Measurements from ENCODE around the gene MORF4L1. TPM values are rescaled to one million over a fixed set of nuclear protein-coding genes. Genes with fewer than 3 reads are reported as not detected.
A peak's percentile ranks its signal among the peaks of the same experiment; 100 is the strongest.

MORF4L1 gene
- total and polyA plus RNA-seq, 3 donors from 2014 or later = 413 to 1,132 (median 414) TPM

- H3K9me3 ChIP-seq = no peaks in the 10 kb centered on the region
- H3K27me3 ChIP-seq = no peaks in the 10 kb centered on the region
- TF ChIP-seq CTCF (IDR thresholded peaks at IDR 0.05) (no peak), POLR2A (IDR thresholded peaks at IDR 0.05) (no peak)
- no peak for DNase-seq
- intact Hi-C loops (cut with DNase I; ENCODE audit: low total_unique reads) = no loop called here
- no peaks in the 10 kb centered on the region for H3K4me1 ChIP-seq
- H3K36me3 ChIP-seq (ENCODE audit: low read depth, missing control alignments) = no peaks in the 10 kb centered on the region
- H3K4me3 ChIP-seq = peak overlapping the region in 1 of 2 donors; percentile 14
- WGBS, 2 donors = 53 to 72% methylated on average over 26 to 73 of the region's 73 CpGs
- H3K27ac ChIP-seq = no peak overlapping the region
Measured at GRCh38 chr15:78831229-78832207, 41.2 kb upstream of the MORF4L1 start.

DNA sequence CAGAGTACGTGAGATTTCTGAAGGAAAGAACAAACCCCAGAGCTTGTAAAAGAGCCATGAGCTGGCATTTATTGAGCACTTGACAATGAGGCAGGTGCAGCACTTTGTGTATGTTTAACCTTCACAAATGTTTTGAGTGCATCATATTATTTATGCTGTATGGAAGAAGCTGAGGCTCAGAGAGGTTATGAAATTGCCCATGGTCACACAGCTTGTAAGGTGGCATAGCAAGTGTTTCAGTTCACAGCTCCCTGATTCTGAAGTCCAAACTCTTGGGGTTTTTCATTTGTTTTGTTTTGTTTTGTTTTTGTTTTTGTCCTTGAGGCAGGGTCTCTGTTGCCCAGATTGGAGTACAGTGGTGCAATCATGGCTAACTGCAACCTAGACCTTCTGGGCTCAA is 36.4 kb upstream of the MORF4L1 start:
- no peaks in the 10 kb centered on the region for H3K9me3 ChIP-seq
- intact Hi-C loops (cut with DNase I; ENCODE audit: low total_unique reads) = no loop called here
- no peak for DNase-seq
- H3K4me3 ChIP-seq = no peak overlapping the region
- TF ChIP-seq CTCF (IDR thresholded peaks at IDR 0.05) (no peak), POLR2A (IDR thresholded peaks at IDR 0.05) (no peak)
- no peaks in the 10 kb centered on the region for H3K27me3 ChIP-seq
- WGBS, 2 donors = 65 to 89% methylated on average over 1 of the region's 1 CpG
- no peak overlapping the region for H3K27ac ChIP-seq
- H3K36me3 ChIP-seq (ENCODE audit: low read depth, missing control alignments) = no peaks in the 10 kb centered on the region
- no peaks in the 10 kb centered on the region for H3K4me1 ChIP-seq

DNA sequence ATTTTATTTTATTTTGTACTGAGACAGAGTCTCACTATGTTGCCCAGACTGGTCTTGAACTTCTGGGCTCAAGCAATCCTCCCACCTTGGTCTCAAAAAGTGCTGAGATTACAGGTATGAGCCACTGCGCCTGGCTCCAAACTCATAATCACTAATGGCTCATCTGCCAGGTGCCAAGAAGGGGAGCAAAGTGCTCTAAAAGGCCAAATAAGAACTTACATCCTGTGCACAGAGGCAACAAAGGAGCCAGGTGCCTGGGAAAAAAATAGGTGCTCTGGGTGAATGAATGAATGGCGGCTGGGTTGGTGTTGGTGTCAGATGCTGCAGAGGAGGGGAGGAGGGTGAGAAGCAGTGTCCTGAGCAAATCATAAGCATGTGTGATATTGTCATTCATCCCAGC is 35.6 kb upstream of the MORF4L1 start:
- Histone ChIP-seq H3K36me3 (ENCODE audit: low read depth, missing control alignments) (no peaks in the 10 kb centered on the region), H3K27ac (no peak overlapping the region), H3K4me3 (no peak overlapping the region), H3K27me3 (no peaks in the 10 kb centered on the region), H3K4me1 (no peaks in the 10 kb centered on the region), H3K9me3 (no peaks in the 10 kb centered on the region)
- 61 to 62% methylated on average over 2 of the region's 2 CpGs for WGBS, 2 donors
- DNase-seq = no peak
- intact Hi-C loops (cut with DNase I; ENCODE audit: low total_unique reads) = no loop called here
- TF ChIP-seq POLR2A (IDR thresholded peaks at IDR 0.05) (no peak), CTCF (IDR thresholded peaks at IDR 0.05) (no peak)

GRCh38 chr15:78837543-78837942 is 35.1 kb upstream of the MORF4L1 start:
- no peaks in the 10 kb centered on the region for H3K9me3 ChIP-seq
- no peak overlapping the region for H3K4me3 ChIP-seq
- DNase-seq = no peak
- no peaks in the 10 kb centered on the region for H3K36me3 ChIP-seq (ENCODE audit: low read depth, missing control alignments)
- no peak overlapping the region for H3K27ac ChIP-seq
- no peaks in the 10 kb centered on the region for H3K27me3 ChIP-seq
- no peaks in the 10 kb centered on the region for H3K4me1 ChIP-seq
- 93 to 94% methylated on average over 7 to 8 of the region's 8 CpGs for WGBS, 2 donors
- intact Hi-C loops (cut with DNase I; ENCODE audit: low total_unique reads) = no loop called here
- TF ChIP-seq CTCF (IDR thresholded peaks at IDR 0.05) (no peak), POLR2A (IDR thresholded peaks at IDR 0.05) (no peak)
